IPS-18c (cell line): ENCODE data around the gene SLC25A51.
"Not testable (repeated sequence)": the region's sequence is repeated elsewhere in the genome, so short reads cannot be mapped to it uniquely, and the experiment has no call there.

Source experiments
- H3K4me3 ChIP-seq: 2 replicates; pipeline ENCODE4 v1.7.0; 2013; ENCODE audit warnings: low read depth, mild to moderate bottlenecking, low read length, moderate library complexity; ENCODE audit not compliant: insufficient read depth
- H3K9me3 ChIP-seq: one replicate; pipeline ENCODE4 v1.6.1; 2013; ENCODE audit warnings: mild to moderate bottlenecking, low read length, moderate library complexity; ENCODE audit not compliant: control insufficient read depth, insufficient read depth

Gene SLC25A51

GRCh38 chr9:37914154-37914551, 10.2 kb upstream of the SLC25A51 start:
- Histone ChIP-seq H3K4me3 (no peak overlapping the region), H3K9me3 (no peaks in the 10 kb centered on the region)

- H3K9me3 ChIP-seq = no peaks in the 10 kb centered on the region
Measured at GRCh38 chr9:37913480-37914153, 9.7 kb upstream of the SLC25A51 start.

GRCh38 chr9:37911271-37911681, 7.3 kb upstream of the SLC25A51 start:
- Histone ChIP-seq H3K4me3 (no peak overlapping the region), H3K9me3 (no peaks in the 10 kb centered on the region)

More at GRCh38 chr9:37913480-37914153, 9.7 kb upstream of the SLC25A51 start:
- no peak overlapping the region for H3K4me3 ChIP-seq

- no peak overlapping the region for H3K4me3 ChIP-seq
- no peaks in the 10 kb centered on the region for H3K9me3 ChIP-seq
Measured at GRCh38 chr9:37910271-37910670, 6.3 kb upstream of the SLC25A51 start.

- not testable (repeated sequence) for H3K9me3 ChIP-seq, H3K4me3 ChIP-seq
Measured at GRCh38 chr9:37909836-37910235, 5.9 kb upstream of the SLC25A51 start.

GRCh38 chr9:37909326-37909725, 5.4 kb upstream of the SLC25A51 start:
- Histone ChIP-seq H3K9me3 (no peaks in the 10 kb centered on the region), H3K4me3 (no peak overlapping the region)

GRCh38 chr9:37908698-37909186, 4.8 kb upstream of the SLC25A51 start:
- no peak overlapping the region for H3K4me3 ChIP-seq
- H3K9me3 ChIP-seq = no peaks in the 10 kb centered on the region

GRCh38 chr9:37908283-37908682, 4.4 kb upstream of the SLC25A51 start:
- Histone ChIP-seq H3K9me3 (no peaks in the 10 kb centered on the region), H3K4me3 (no peak overlapping the region)

- Histone ChIP-seq H3K4me3 (no peak overlapping the region), H3K9me3 (no peaks in the 10 kb centered on the region)
Measured at GRCh38 chr9:37906312-37907239, 2.6 kb upstream of the SLC25A51 start.

- Histone ChIP-seq H3K4me3 (no peak overlapping the region), H3K9me3 (no peaks in the 10 kb centered on the region)
Measured at GRCh38 chr9:37905776-37906175, 1.8 kb upstream of the SLC25A51 start.

GRCh38 chr9:37905131-37905505, 1.2 kb upstream of the SLC25A51 start:
- H3K4me3 ChIP-seq = peak overlapping the region; percentile 85; the same call in 1 of the 2 replicates

GRCh38 chr9:37904445-37905130, 661 bp upstream of the SLC25A51 start:
- Histone ChIP-seq H3K4me3 (peak overlapping the region; percentile 85), H3K9me3 (no peaks in the 10 kb centered on the region)

More at GRCh38 chr9:37905131-37905505, 1.2 kb upstream of the SLC25A51 start:
- H3K9me3 ChIP-seq = no peaks in the 10 kb centered on the region

GRCh38 chr9:37902796-37903646, 906 bp downstream of the SLC25A51 start:
- Histone ChIP-seq H3K4me3 (peak overlapping the region; percentile 85), H3K9me3 (no peaks in the 10 kb centered on the region)

GRCh38 chr9:37902131-37902530, 1.8 kb downstream of the SLC25A51 start:
- Histone ChIP-seq H3K4me3 (no peak overlapping the region), H3K9me3 (no peaks in the 10 kb centered on the region)

GRCh38 chr9:37899041-37899440, 4.9 kb downstream of the SLC25A51 start:
- no peak overlapping the region for H3K4me3 ChIP-seq
- no peaks in the 10 kb centered on the region for H3K9me3 ChIP-seq

GRCh38 chr9:37897665-37898064, 6.3 kb downstream of the SLC25A51 start:
- Histone ChIP-seq H3K9me3 (no peaks in the 10 kb centered on the region), H3K4me3 (no peak overlapping the region)

GRCh38 chr9:37892063-37892462, 11.9 kb downstream of the SLC25A51 start:
- H3K4me3 ChIP-seq = no peak overlapping the region

More at GRCh38 chr9:37892063-37892462, 11.9 kb downstream of the SLC25A51 start:
- H3K9me3 ChIP-seq = no peaks in the 10 kb centered on the region
